HL-60 (cell line): ENCODE results near the gene CSGALNACT2.

Experiments
- GABPA ChIP-seq: IDR thresholded peaks from 2 replicates; pipeline ENCODE4 v1.6.1; 2012; ENCODE audit warnings: low read depth
- SPI1 ChIP-seq: IDR thresholded peaks from 2 replicates; pipeline ENCODE4 v1.6.1; 2012; ENCODE audit warnings: low read depth, mild to moderate bottlenecking, borderline replicate concordance
- TF ChIP-seq, protein P1 (sequence below): IDR thresholded peaks from one replicate; pipeline ENCODE4 v1.5.1; 2011; ENCODE audit warnings: low read length, control low read depth, inconsistent platforms; ENCODE audit not compliant: insufficient read depth
- TF ChIP-seq, protein P2 (sequence below): IDR thresholded peaks from 2 replicates; pipeline ENCODE4 v1.6.1; 2012; ENCODE audit warnings: low read depth; ENCODE audit not compliant: insufficient replicate concordance

DNA sequence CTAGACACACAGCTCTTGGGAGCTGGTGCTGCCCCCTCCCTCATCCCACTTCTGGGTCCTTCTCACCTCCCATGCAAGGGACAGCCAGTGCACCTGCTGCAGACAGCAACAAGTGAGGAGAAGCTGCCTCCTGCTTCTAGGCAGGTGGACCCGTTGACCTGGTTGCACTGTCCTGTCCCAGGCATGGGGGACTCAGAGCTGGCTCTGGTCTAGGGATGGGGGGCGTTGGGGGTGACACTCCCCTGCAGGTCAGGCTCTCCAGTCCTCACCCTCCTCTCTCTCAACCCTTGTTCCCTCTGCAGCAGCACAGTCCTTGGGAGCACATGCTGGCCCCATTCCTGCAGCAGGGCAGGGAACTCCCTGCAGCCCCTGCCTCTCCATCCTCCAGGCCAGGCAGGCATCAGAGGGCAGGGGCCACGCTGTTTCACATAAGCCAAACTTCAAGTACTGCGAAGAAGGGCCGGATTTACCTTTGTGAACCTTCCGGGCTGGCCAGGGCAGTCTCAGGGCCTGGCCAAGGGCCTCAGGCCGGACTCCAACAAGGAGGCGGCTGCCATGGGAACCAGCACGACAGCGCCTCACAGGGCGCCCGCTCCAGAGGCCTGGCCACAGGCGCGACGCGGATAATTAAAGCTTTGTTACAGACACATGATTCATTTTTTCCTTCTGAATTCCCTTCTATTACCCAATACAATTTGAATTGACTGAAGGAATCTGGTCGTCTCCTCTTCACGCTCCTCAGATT, 80.1 kb downstream of the CSGALNACT2 start:
- TF ChIP-seq, protein P1, sequence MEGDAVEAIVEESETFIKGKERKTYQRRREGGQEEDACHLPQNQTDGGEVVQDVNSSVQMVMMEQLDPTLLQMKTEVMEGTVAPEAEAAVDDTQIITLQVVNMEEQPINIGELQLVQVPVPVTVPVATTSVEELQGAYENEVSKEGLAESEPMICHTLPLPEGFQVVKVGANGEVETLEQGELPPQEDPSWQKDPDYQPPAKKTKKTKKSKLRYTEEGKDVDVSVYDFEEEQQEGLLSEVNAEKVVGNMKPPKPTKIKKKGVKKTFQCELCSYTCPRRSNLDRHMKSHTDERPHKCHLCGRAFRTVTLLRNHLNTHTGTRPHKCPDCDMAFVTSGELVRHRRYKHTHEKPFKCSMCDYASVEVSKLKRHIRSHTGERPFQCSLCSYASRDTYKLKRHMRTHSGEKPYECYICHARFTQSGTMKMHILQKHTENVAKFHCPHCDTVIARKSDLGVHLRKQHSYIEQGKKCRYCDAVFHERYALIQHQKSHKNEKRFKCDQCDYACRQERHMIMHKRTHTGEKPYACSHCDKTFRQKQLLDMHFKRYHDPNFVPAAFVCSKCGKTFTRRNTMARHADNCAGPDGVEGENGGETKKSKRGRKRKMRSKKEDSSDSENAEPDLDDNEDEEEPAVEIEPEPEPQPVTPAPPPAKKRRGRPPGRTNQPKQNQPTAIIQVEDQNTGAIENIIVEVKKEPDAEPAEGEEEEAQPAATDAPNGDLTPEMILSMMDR = no peak
- TF ChIP-seq, protein P2, sequence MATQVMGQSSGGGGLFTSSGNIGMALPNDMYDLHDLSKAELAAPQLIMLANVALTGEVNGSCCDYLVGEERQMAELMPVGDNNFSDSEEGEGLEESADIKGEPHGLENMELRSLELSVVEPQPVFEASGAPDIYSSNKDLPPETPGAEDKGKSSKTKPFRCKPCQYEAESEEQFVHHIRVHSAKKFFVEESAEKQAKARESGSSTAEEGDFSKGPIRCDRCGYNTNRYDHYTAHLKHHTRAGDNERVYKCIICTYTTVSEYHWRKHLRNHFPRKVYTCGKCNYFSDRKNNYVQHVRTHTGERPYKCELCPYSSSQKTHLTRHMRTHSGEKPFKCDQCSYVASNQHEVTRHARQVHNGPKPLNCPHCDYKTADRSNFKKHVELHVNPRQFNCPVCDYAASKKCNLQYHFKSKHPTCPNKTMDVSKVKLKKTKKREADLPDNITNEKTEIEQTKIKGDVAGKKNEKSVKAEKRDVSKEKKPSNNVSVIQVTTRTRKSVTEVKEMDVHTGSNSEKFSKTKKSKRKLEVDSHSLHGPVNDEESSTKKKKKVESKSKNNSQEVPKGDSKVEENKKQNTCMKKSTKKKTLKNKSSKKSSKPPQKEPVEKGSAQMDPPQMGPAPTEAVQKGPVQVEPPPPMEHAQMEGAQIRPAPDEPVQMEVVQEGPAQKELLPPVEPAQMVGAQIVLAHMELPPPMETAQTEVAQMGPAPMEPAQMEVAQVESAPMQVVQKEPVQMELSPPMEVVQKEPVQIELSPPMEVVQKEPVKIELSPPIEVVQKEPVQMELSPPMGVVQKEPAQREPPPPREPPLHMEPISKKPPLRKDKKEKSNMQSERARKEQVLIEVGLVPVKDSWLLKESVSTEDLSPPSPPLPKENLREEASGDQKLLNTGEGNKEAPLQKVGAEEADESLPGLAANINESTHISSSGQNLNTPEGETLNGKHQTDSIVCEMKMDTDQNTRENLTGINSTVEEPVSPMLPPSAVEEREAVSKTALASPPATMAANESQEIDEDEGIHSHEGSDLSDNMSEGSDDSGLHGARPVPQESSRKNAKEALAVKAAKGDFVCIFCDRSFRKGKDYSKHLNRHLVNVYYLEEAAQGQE = no peak
- TF ChIP-seq SPI1 (no peak), GABPA (no peak)
